Fibroblast of villous mesenchyme (primary cell): ENCODE results near the gene CDK4. TPM values are rescaled to one million over a fixed set of nuclear protein-coding genes. Genes with fewer than 3 reads are reported as not detected.
A peak's percentile ranks its signal among the peaks of the same experiment; 100 is the strongest.

ENCODE experiments used
- DNase-seq: peaks from one replicate; pipeline ENCODE4 v3.0.0-alpha.2; 2010; ENCODE audit warnings: low read depth
- H3K4me3 ChIP-seq: 2 replicates; pipeline ENCODE4 v1.5.1; 2011; ENCODE audit warnings: low read depth, mild to moderate bottlenecking, low read length
- CTCF ChIP-seq: IDR thresholded peaks from 2 replicates; pipeline ENCODE4 v1.5.1; 2012; ENCODE audit warnings: low read depth, mild to moderate bottlenecking, low read length; ENCODE audit not compliant: insufficient read depth
- total RNA-seq: library from RNA; depleted of rRNA; stranded (reverse); fragments of >200 nt; gene quantifications from 2 replicates; pipeline ENCODE4 v1.2.3, GENCODE V29; 2012

CDK4 gene
- 226 and 299 TPM in 2 replicates for total RNA-seq

- peak within 1 kb of the TSS; percentile 73 for H3K4me3 ChIP-seq
- DNase-seq, result peak; percentile 100
- TF ChIP-seq CTCF, result no peak
These were observed at the start of gene CDK4 for GRCh38 chr12:57751788-57752667. TSS of gene CDK4 (minus strand) at chr12:57752310. CDS start at chr12:57751717, 593 bp downstream.

- H3K4me3 ChIP-seq, result no peak overlapping the region
These were observed 48.9 kb upstream of the CDK4 start for GRCh38 chr12:57800965-57801364.

GRCh38 chr12:57797933-57798332 lies 45.8 kb upstream of the CDK4 start:
- H3K4me3 ChIP-seq, result no peak overlapping the region
- no peak for DNase-seq
- TF ChIP-seq CTCF, result no peak

More at GRCh38 chr12:57800965-57801364, 48.9 kb upstream of the CDK4 start:
- TF ChIP-seq CTCF, result no peak
- DNase-seq, result no peak

- no peak overlapping the region for H3K4me3 ChIP-seq
- DNase-seq, result no peak
- no peak for TF ChIP-seq CTCF
These were observed 44.9 kb upstream of the CDK4 start for GRCh38 chr12:57796996-57797395.

- DNase-seq, result no peak
- TF ChIP-seq CTCF, result no peak
- H3K4me3 ChIP-seq, result no peak overlapping the region
These were observed 43.2 kb upstream of the CDK4 start for GRCh38 chr12:57795354-57795753.

GRCh38 chr12:57793920-57794319 lies 41.8 kb upstream of the CDK4 start:
- H3K4me3 ChIP-seq, result no peak overlapping the region
- DNase-seq, result peak; percentile 90

More at GRCh38 chr12:57793920-57794319, 41.8 kb upstream of the CDK4 start:
- no peak for TF ChIP-seq CTCF
